CD4-positive, alpha-beta memory T cell (primary cell): Measurements from ENCODE around the gene EXOC3L1. TPM values are rescaled to one million over a fixed set of nuclear protein-coding genes. Genes with fewer than 3 reads are reported as not detected.

ENCODE experiments used
- CTCF ChIA-PET: fragments of 350-600 bp; sonication (Branson Sonifier 250); formaldehyde crosslinking; loops from one replicate; lab custom pipeline; 2021; ENCODE audit warnings: inconsistent platforms; ENCODE audit not compliant: partially characterized antibody; lab: Charles Lee
- POLR2A ChIA-PET: fragments of 350-600 bp; sonication (Branson Sonifier 250); formaldehyde crosslinking; loops from one replicate; lab custom pipeline; 2021; ENCODE audit not compliant: partially characterized antibody; lab: Charles Lee
- DNase-seq, 5 donors: peaks; one replicate each; pipeline versions ENCODE4 v3.0.0 to v3.0.0-alpha.2; 2020 to 2022; ENCODE audit warnings: mixed read lengths in 1 of 5
- H3K27ac ChIP-seq: one replicate; pipeline ENCODE4 v1.7.0; 2013; ENCODE audit warnings: low read depth, low read length
- H3K27me3 ChIP-seq: 2 replicates; pipeline ENCODE4 v1.7.0; 2013; ENCODE audit warnings: mild to moderate bottlenecking, low read length, moderate library complexity; ENCODE audit not compliant: insufficient read depth
- H3K36me3 ChIP-seq: 2 replicates; pipeline ENCODE4 v1.7.0; 2013; ENCODE audit warnings: mild to moderate bottlenecking, low read length, moderate library complexity; ENCODE audit not compliant: insufficient read depth
- H3K4me1 ChIP-seq: 2 replicates; pipeline ENCODE4 v1.7.0; 2013; ENCODE audit warnings: mild to moderate bottlenecking, low read length, moderate library complexity; ENCODE audit not compliant: insufficient read depth
- H3K4me3 ChIP-seq, 2 donors: one replicate each; pipeline ENCODE4 v1.7.0; 2013; ENCODE audit warnings: low read length in 2 of 2, mild to moderate bottlenecking in 1 of 2
- H3K9me3 ChIP-seq, 2 donors: one replicate each; pipeline ENCODE4 v1.7.0; 2013; ENCODE audit warnings: low read length in 2 of 2, control low read depth in 1 of 2; ENCODE audit not compliant: control insufficient read depth in 1 of 2
- H3K27ac Mint-ChIP-seq, 7 donors: one replicate each; pipeline ENCODE4 v1.8.0; 2020 to 2021; ENCODE audit warnings: mixed read lengths in 7 of 7, mild to moderate bottlenecking in 6 of 7, inconsistent platforms in 3 of 7, moderate library complexity in 3 of 7
- H3K27me3 Mint-ChIP-seq, 2 donors: one replicate each; pipeline ENCODE4 v1.8.0; 2020 to 2021; ENCODE audit warnings: mixed read lengths in 2 of 2
- H3K36me3 Mint-ChIP-seq, 2 donors: one replicate each; pipeline ENCODE4 v1.8.0; 2020 to 2021; ENCODE audit warnings: mixed read lengths in 2 of 2, inconsistent platforms in 1 of 2, mild to moderate bottlenecking in 1 of 2
- H3K4me1 Mint-ChIP-seq, 4 donors: one replicate each; pipeline ENCODE4 v1.8.0; 2020 to 2021; ENCODE audit warnings: mixed read lengths in 4 of 4, mild to moderate bottlenecking in 1 of 4
- H3K4me3 Mint-ChIP-seq, 8 donors: one replicate each; pipeline ENCODE4 v1.8.0; 2020 to 2021; ENCODE audit warnings: mixed read lengths in 8 of 8, mild to moderate bottlenecking in 7 of 8, moderate library complexity in 6 of 8, inconsistent platforms in 3 of 8
- H3K9me3 Mint-ChIP-seq, 8 donors: one replicate each; pipeline ENCODE4 v1.8.0; 2020 to 2021; ENCODE audit warnings: mixed read lengths in 8 of 8, mild to moderate bottlenecking in 5 of 8, inconsistent platforms in 3 of 8, moderate library complexity in 1 of 8
- intact Hi-C: fragments of 100-400 bp; cut with micrococcal nuclease; formaldehyde crosslinking; loops from one replicate; pipeline ENCODE4 v1.15.1; 2023
- polyA plus RNA-seq, 2 donors: library from polyadenylated mRNA; unstranded; fragments of 300-500 nt; fragmentation: Illumina TruSeq; gene quantifications; one replicate each; pipeline ENCODE4 v1.2.3, GENCODE V29; 2021
- total RNA-seq, 2 experiments: library from RNA; stranded (reverse); gene quantifications; one replicate each; pipeline ENCODE4 v1.2.3, GENCODE V29; 2021

The EXOC3L1 gene
- total and polyA plus RNA-seq, 4 experiments from 2014 or later: 0.21 TPM; not detected in 3

DNA sequence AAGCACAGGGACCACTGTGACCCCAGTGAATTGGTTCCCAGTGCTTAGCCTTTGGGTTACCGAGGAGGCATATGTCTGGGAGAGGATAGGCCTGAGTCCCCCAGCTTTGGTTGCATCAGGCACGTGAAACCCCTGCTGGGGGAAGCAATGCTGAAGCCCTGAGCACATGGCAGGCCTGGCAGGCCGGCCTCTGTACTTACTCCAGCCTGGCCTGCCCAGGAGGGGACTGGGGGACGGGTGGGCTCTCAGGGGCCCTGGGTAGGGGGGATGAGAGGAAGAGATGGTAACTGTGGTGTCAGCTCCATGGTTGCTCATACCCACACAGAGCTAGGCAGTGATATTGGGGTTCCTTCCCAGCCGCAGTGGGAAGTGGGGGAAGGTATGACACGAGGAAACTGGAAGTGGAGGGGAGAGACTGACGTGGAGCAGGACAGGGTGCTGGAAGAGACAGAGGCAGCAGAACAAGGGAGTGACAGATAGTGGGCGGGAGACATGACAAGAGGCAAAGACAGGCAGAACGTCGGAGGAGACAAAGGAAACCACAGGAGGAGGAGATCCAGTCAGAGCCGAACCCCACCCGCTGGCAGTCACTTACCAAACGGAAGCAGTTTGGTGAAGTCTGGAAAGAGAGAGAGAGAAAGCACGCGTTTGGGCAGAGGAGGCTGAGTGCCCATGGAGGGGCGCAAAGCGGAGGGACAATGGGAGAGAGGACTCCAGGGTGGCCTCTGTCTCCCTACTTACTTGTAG lies 46.1 kb upstream of the EXOC3L1 start:
- Mint-ChIP-seq H3K36me3 (peaks cover 25 to 46% of the 10 kb centered on the region in 2 donors), H3K9me3 (no peaks in the 10 kb centered on the region), H3K27ac (peak overlapping the region; percentile 92 to 99 (median 97)), H3K4me1 (peaks cover 8 to 26% (median 9%) of the 10 kb centered on the region in 4 donors), H3K4me3 (peak overlapping the region; percentile 71 to 88 (median 81)), H3K27me3 (no peaks in the 10 kb centered on the region)
- Histone ChIP-seq H3K4me1 (peaks cover 13% of the 10 kb centered on the region), H3K27me3 (no peaks in the 10 kb centered on the region), H3K4me3 (peak overlapping the region; percentile 17), H3K9me3 (no peaks in the 10 kb centered on the region), H3K36me3 (peaks cover 40% of the 10 kb centered on the region), H3K27ac (peak overlapping the region; percentile 56)
- intact Hi-C loops: loop anchor here (1.0 kb wide), 2 partner anchors 9 to 11 kb away; partner anchors contain the start of genes FHOD1 and TMEM208
- peak in 4 of 5 donors; percentile 80 to 90 (median 84) for DNase-seq
- ChIA-PET CTCF (interaction anchor here (0.7 to 2.2 kb wide), 5 partner anchors 9 to 51 kb away, joined by 3 to 7 read pairs (median 5); partner anchors contain the start of gene TMEM208), POLR2A (interaction anchor here (0.8 to 17.2 kb wide), 6 partner anchors 9 to 355 kb away, joined by 3 to 259 read pairs (median 3); partner anchors contain the start of genes FHOD1, PDP2, SLC9A5 and TMEM208)

GRCh38 chr16:67234180-67234597 lies 44.3 kb upstream of the EXOC3L1 start:
- H3K4me1 Mint-ChIP-seq: peaks cover 8 to 26% (median 9%) of the 10 kb centered on the region in 4 donors
- Histone ChIP-seq H3K4me1 (peaks cover 13% of the 10 kb centered on the region), H3K9me3 (no peaks in the 10 kb centered on the region), H3K27me3 (no peaks in the 10 kb centered on the region), H3K27ac (no peak overlapping the region), H3K4me3 (no peak overlapping the region), H3K36me3 (peaks cover 49% of the 10 kb centered on the region)
- ChIA-PET CTCF (no interaction called here), POLR2A (interaction anchor here (17.2 kb wide), 1 partner anchor 11 kb away, joined by 259 read pairs; the partner anchor contains the start of genes FHOD1 and SLC9A5)
- no peaks in the 10 kb centered on the region for H3K9me3 Mint-ChIP-seq
- H3K27ac Mint-ChIP-seq: peak overlapping the region in 5 of 7 donors; percentile 43 to 74 (median 57)
- peaks cover 29 to 58% of the 10 kb centered on the region in 2 donors for H3K36me3 Mint-ChIP-seq
- H3K27me3 Mint-ChIP-seq: no peaks in the 10 kb centered on the region
- H3K4me3 Mint-ChIP-seq: no peak overlapping the region
- intact Hi-C loops: no loop called here
- no peak for DNase-seq

GRCh38 chr16:67233596-67233995 lies 43.7 kb upstream of the EXOC3L1 start:
- H3K36me3 Mint-ChIP-seq: peaks cover 28 to 58% of the 10 kb centered on the region in 2 donors
- no peaks in the 10 kb centered on the region for H3K27me3 Mint-ChIP-seq
- intact Hi-C loops: no loop called here
- ChIA-PET POLR2A (interaction anchor here (17.2 kb wide), 1 partner anchor 12 kb away, joined by 259 read pairs; the partner anchor contains the start of genes FHOD1 and SLC9A5), CTCF (interaction anchor here (0.7 kb wide), 1 partner anchor 79 kb away, joined by 3 read pairs; no protein-coding TSS in a partner anchor)
- H3K27ac ChIP-seq: no peak overlapping the region
- H3K4me1 Mint-ChIP-seq: peaks cover 8 to 24% (median 9%) of the 10 kb centered on the region in 4 donors
- no peaks in the 10 kb centered on the region for H3K27me3 ChIP-seq
- H3K9me3 Mint-ChIP-seq: no peaks in the 10 kb centered on the region
- peaks cover 13% of the 10 kb centered on the region for H3K4me1 ChIP-seq
- H3K27ac Mint-ChIP-seq: no peak overlapping the region
- peaks cover 49% of the 10 kb centered on the region for H3K36me3 ChIP-seq
- no peak overlapping the region for H3K4me3 Mint-ChIP-seq
- H3K4me3 ChIP-seq: no peak overlapping the region
- no peak for DNase-seq
- H3K9me3 ChIP-seq: no peaks in the 10 kb centered on the region

DNA sequence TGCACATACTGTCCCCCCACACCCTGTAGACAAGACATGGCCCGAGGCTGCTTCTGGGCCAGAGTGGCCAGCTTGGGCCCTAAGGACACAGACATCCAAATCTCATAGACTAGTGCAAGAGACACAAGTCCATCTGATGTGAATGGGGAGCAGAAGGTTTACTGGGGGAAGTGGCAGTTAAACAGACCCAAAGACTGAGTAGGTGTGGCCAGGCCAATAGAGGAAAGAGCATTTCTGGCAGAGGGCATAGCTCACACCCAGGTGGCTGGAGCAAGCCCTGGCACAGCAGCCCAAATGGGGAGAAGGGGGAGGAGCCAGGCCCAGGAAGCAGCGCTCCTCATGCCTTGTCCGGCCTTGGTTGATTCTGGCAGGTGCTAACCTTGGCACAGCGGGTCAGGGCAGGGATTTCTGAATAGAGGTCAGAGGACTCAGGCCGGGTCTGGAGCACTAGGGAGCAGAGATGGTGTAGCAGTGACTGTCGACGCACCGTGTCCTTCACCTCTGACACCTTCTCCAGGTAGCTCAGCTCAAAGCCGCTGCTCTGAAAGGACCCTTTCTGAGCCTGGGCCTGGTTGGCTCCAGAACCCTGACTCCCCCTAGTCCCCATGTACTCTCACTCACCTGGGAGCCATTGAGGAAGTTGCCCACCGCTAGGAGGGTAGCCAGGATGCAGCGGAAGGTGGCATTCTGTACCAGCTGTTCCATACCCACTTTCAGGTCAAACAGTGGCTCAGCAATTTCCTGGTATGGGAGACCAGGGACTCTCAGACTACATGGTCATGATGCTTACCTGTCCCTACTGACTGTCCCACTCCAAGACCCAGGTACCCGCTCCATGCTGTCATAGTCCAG lies 41.1 kb upstream of the EXOC3L1 start:
- H3K4me1 ChIP-seq: peaks cover 30% of the 10 kb centered on the region
- Mint-ChIP-seq H3K36me3 (peaks cover 16 to 50% of the 10 kb centered on the region in 2 donors), H3K4me3 (peak overlapping the region in 2 of 8 donors; percentile 12 to 33), H3K27me3 (no peaks in the 10 kb centered on the region), H3K9me3 (no peaks in the 10 kb centered on the region), H3K4me1 (peaks cover 15 to 31% (median 23%) of the 10 kb centered on the region in 4 donors), H3K27ac (peak overlapping the region in 2 of 7 donors; percentile 56 to 61)
- H3K27me3 ChIP-seq: no peaks in the 10 kb centered on the region
- no peak overlapping the region for H3K4me3 ChIP-seq
- intact Hi-C loops: no loop called here
- H3K27ac ChIP-seq: no peak overlapping the region
- POLR2A ChIA-PET: interaction anchor here (0.9 to 17.2 kb wide), 4 partner anchors 15 to 72 kb away, joined by 3 to 259 read pairs (median 4); partner anchors contain the start of genes FHOD1 and SLC9A5
- DNase-seq: no peak
- CTCF ChIA-PET: interaction anchor here (1.1 kb wide), 1 partner anchor 46 kb away, joined by 3 read pairs; no protein-coding TSS in a partner anchor
- H3K36me3 ChIP-seq: peaks cover 41% of the 10 kb centered on the region
- no peaks in the 10 kb centered on the region for H3K9me3 ChIP-seq

- H3K36me3 Mint-ChIP-seq: peaks cover 14 to 48% of the 10 kb centered on the region in 2 donors
Measured at GRCh38 chr16:67229906-67230808, 40.2 kb upstream of the EXOC3L1 start.

GRCh38 chr16:67228905-67229304 lies 39.0 kb upstream of the EXOC3L1 start:
- intact Hi-C loops: no loop called here

More at GRCh38 chr16:67229906-67230808, 40.2 kb upstream of the EXOC3L1 start:
- no peak overlapping the region for H3K4me3 ChIP-seq
- POLR2A ChIA-PET: interaction anchor here (17.2 kb wide), 1 partner anchor 15 kb away, joined by 259 read pairs; the partner anchor contains the start of genes FHOD1 and SLC9A5
- DNase-seq: no peak
- Mint-ChIP-seq H3K4me1 (peaks cover 22 to 33% (median 30%) of the 10 kb centered on the region in 4 donors), H3K27me3 (no peaks in the 10 kb centered on the region), H3K4me3 (peak overlapping the region in 2 of 8 donors; percentile 25 to 31), H3K9me3 (no peaks in the 10 kb centered on the region), H3K27ac (peak overlapping the region in 2 of 7 donors; percentile 60 to 65)
- intact Hi-C loops: no loop called here
- H3K4me1 ChIP-seq: peaks cover 30% of the 10 kb centered on the region
- CTCF ChIA-PET: no interaction called here
- no peak overlapping the region for H3K27ac ChIP-seq
- no peaks in the 10 kb centered on the region for H3K27me3 ChIP-seq
- H3K36me3 ChIP-seq: peaks cover 41% of the 10 kb centered on the region
- no peaks in the 10 kb centered on the region for H3K9me3 ChIP-seq

More at GRCh38 chr16:67228905-67229304, 39.0 kb upstream of the EXOC3L1 start:
- POLR2A ChIA-PET: interaction anchor here (17.2 kb wide), 1 partner anchor 17 kb away, joined by 259 read pairs; the partner anchor contains the start of genes FHOD1 and SLC9A5
- Mint-ChIP-seq H3K9me3 (no peaks in the 10 kb centered on the region), H3K4me3 (peak overlapping the region; percentile 46 to 100 (median 64)), H3K4me1 (peaks cover 34 to 46% (median 43%) of the 10 kb centered on the region in 4 donors), H3K27ac (peak overlapping the region in 5 of 7 donors; percentile 68 to 96 (median 70)), H3K27me3 (no peaks in the 10 kb centered on the region), H3K36me3 (peaks cover 14 to 42% of the 10 kb centered on the region in 2 donors)
- Histone ChIP-seq H3K4me1 (peaks cover 38% of the 10 kb centered on the region), H3K27me3 (no peaks in the 10 kb centered on the region), H3K27ac (no peak overlapping the region), H3K36me3 (peaks cover 41% of the 10 kb centered on the region), H3K9me3 (no peaks in the 10 kb centered on the region), H3K4me3 (no peak overlapping the region)
- DNase-seq: no peak
- CTCF ChIA-PET: interaction anchor here (0.9 kb wide), 1 partner anchor 211 kb away, joined by 3 read pairs; no protein-coding TSS in a partner anchor
